Stimulated activated naive CD8-positive, alpha-beta T cell treated with anti-CD3 and anti-CD28 coated beads, Interleukin-15, amount 100 ng/mL, for 72 hours (primary cell): ENCODE data around the gene ADM5.
"Not testable (repeated sequence)": the region's sequence is repeated elsewhere in the genome, so short reads cannot be mapped to it uniquely, and the experiment has no call there.

Experiments
- ATAC-seq: fragments of 150-1000 bp; cut with Tn5 transposase; 2 replicates; pipeline ENCODE4 v1.10.0; 2021; ENCODE audit warnings: mild to moderate bottlenecking, moderate library complexity
- DNase-seq, 2 donors: peaks; one replicate each; pipeline ENCODE4 v3.0.0; 2021 to 2022
- H3K27ac Mint-ChIP-seq, 2 donors: one replicate each; pipeline ENCODE4 v1.8.0; 2022; ENCODE audit warnings: mild to moderate bottlenecking in 2 of 2, mixed read lengths in 2 of 2, moderate library complexity in 2 of 2
- H3K27me3 Mint-ChIP-seq: one replicate; pipeline ENCODE4 v1.8.0; 2022; ENCODE audit warnings: mixed read lengths
- H3K4me1 Mint-ChIP-seq: one replicate; pipeline ENCODE4 v1.8.0; 2022; ENCODE audit warnings: mild to moderate bottlenecking, mixed read lengths
- H3K4me3 Mint-ChIP-seq, 2 donors: one replicate each; pipeline ENCODE4 v1.8.0; 2022; ENCODE audit warnings: mild to moderate bottlenecking in 2 of 2, mixed read lengths in 2 of 2, moderate library complexity in 1 of 2
- H3K9me3 Mint-ChIP-seq, 2 donors: one replicate each; pipeline ENCODE4 v1.8.0; 2022; ENCODE audit warnings: mixed read lengths in 2 of 2

Gene ADM5

DNA sequence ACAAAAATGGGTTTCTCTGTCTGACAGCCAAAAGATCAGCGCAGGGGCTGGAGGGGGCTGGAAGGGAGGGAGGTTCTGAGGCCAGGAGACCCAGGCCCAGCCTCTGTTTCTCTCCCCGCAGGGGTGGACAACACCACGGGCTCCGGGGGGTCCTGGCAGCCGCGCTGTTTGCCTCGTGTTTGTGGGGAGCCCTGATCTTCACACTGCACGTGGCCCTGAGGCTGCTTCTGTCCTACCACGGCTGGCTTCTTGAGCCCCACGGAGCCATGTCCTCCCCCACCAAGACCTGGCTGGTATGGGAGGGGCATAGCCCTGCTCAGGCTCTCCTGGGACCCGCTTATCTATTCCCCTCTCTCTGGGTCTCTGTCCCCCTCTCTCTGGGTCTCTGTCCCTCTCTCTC is 11.2 kb downstream of the ADM5 start:
- H3K4me3 Mint-ChIP-seq, result no peak overlapping the region
- no peak overlapping the region for H3K27ac Mint-ChIP-seq
- H3K27me3 Mint-ChIP-seq, result peaks cover 34% of the 10 kb centered on the region
- H3K9me3 Mint-ChIP-seq, result no peaks in the 10 kb centered on the region
- DNase-seq (no peak), ATAC-seq (peak; percentile 67)
- no peaks in the 10 kb centered on the region for H3K4me1 Mint-ChIP-seq

DNA sequence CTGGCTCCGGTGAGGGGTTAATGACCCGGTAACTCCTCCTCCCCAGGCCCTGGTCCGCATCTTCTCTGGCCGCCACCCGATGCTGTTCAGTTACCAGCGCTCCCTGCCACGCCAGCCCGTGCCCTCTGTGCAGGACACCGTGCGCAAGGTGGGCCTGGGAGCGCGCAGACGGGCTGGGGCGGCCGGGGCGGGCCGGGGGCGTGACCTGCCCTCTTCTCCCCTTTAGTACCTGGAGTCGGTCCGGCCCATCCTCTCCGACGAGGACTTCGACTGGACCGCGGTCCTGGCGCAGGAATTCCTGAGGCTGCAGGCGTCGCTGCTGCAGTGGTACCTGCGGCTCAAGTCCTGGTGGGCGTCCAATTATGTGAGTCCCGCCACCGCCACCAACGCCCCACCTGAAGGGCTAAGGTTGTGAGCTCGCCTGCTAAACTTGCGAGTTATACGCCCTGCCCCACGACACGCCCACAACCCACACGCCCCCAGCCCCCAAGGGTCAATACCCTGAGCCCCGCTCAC is 11.9 kb downstream of the ADM5 start:
- no peak overlapping the region for H3K27ac Mint-ChIP-seq
- peaks cover 34% of the 10 kb centered on the region for H3K27me3 Mint-ChIP-seq
- ATAC-seq (peak; percentile 56), DNase-seq (no peak)
- H3K4me3 Mint-ChIP-seq, result no peak overlapping the region
- H3K4me1 Mint-ChIP-seq, result no peaks in the 10 kb centered on the region
- H3K9me3 Mint-ChIP-seq, result no peaks in the 10 kb centered on the region

DNA sequence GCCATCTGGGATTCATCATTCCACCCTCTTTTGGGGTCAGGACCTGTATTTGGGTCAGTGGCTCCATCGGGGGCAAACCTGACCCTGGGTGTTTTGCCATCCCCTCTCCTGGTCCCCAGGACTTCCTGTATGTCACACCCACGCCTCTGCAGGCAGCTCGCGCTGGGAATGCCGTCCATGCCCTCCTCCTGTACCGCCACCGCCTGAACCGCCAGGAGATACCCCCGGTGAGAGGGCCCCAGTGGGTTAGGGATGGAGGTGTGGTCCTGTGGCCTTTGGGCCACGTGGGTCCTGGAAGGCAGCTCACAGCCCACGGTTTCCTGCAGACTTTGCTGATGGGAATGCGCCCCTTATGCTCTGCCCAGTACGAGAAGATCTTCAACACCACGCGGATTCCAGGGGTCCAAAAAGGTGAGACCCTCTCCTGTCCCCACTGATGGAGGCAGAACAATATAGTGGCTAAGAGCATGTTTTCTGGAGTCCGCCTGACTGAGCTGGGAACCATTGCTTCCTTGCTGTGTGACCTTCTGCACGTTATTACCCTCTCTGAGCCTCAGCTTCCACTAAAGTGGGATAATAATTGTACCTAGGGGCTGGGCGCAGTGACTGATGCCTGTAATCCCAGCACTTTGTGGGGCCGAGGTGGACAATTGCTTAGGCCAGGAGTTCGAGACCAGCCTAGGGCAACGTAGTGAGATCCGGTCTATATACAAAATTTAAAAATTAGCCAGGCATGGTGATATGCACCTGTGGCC is 15.7 kb downstream of the ADM5 start:
- Mint-ChIP-seq H3K9me3 (peaks cover 0 to 4% of the 10 kb centered on the region in 2 donors), H3K4me3 (no peak overlapping the region), H3K27ac (no peak overlapping the region), H3K27me3 (peaks cover 50% of the 10 kb centered on the region), H3K4me1 (no peaks in the 10 kb centered on the region)
- ATAC-seq (no peak), DNase-seq (no peak)

GRCh38 chr19:49705919-49706318 is 16.5 kb downstream of the ADM5 start:
- Mint-ChIP-seq H3K27ac (no peak overlapping the region), H3K4me1 (no peaks in the 10 kb centered on the region)

DNA sequence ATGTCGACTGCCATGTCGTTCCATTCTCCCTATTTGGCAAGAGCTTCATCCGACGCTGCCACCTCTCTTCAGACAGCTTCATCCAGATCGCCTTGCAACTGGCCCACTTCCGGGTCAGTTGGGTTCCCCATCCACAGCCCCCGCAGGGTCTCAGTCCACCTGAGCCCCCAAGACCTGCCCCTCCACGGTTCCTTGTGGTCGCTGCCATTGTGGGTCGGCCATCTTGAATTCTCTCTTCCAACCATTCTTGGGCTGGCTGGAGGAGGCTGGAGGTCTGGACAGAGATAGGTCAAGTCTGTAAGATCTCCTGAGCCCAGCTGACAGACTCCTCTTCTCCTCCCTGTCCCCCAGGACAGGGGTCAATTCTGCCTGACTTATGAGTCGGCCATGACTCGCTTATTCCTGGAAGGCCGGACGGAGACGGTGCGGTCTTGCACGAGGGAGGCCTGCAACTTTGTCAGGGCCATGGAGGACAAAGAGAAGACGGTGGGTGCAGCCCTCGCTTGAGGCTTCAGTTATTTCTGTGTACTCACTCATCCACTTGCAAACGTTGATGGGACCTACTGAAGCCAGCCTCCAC is 21.1 kb downstream of the ADM5 start:
- peaks cover 0 to 8% of the 10 kb centered on the region in 2 donors for H3K9me3 Mint-ChIP-seq
- no peaks in the 10 kb centered on the region for H3K4me1 Mint-ChIP-seq
- H3K27me3 Mint-ChIP-seq, result peaks cover 19% of the 10 kb centered on the region
- H3K27ac Mint-ChIP-seq, result no peak overlapping the region
- ATAC-seq (no peak), DNase-seq (no peak)
- H3K4me3 Mint-ChIP-seq, result no peak overlapping the region

More at GRCh38 chr19:49705919-49706318, 16.5 kb downstream of the ADM5 start:
- Mint-ChIP-seq H3K4me3 (no peak overlapping the region), H3K9me3 (peaks cover 0 to 8% of the 10 kb centered on the region in 2 donors), H3K27me3 (peaks cover 42% of the 10 kb centered on the region)
- no peak for ATAC-seq
- DNase-seq, result no peak

DNA sequence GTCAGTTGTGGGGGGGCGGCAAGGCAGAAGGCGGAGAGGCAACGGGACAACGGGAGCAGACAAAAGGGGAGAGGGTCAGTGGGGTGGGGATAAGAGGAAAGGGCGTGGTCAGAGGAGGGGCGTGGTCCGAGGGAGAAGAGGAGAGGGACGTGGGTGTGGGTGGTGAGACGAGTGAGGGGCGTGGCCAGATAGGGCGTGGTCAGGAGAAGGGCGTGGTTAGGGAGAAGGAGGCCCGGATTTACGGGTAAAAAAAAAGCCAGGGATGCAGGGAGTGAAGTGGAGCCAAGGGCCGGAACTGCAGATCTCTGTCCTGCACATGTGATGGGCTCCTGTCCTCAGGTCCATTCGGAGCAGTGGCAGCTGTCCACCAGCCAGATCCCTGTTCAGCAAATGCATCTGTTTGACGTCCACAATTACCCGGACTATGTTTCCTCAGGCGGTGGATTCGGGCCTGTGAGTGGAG is 23.0 kb downstream of the ADM5 start:
- DNase-seq (no peak), ATAC-seq (no peak)
- no peak overlapping the region for H3K4me3 Mint-ChIP-seq
- peaks cover 6% of the 10 kb centered on the region for H3K4me1 Mint-ChIP-seq
- H3K9me3 Mint-ChIP-seq, result peaks cover 0 to 8% of the 10 kb centered on the region in 2 donors
- no peak overlapping the region for H3K27ac Mint-ChIP-seq
- H3K27me3 Mint-ChIP-seq, result peaks cover 15% of the 10 kb centered on the region

DNA sequence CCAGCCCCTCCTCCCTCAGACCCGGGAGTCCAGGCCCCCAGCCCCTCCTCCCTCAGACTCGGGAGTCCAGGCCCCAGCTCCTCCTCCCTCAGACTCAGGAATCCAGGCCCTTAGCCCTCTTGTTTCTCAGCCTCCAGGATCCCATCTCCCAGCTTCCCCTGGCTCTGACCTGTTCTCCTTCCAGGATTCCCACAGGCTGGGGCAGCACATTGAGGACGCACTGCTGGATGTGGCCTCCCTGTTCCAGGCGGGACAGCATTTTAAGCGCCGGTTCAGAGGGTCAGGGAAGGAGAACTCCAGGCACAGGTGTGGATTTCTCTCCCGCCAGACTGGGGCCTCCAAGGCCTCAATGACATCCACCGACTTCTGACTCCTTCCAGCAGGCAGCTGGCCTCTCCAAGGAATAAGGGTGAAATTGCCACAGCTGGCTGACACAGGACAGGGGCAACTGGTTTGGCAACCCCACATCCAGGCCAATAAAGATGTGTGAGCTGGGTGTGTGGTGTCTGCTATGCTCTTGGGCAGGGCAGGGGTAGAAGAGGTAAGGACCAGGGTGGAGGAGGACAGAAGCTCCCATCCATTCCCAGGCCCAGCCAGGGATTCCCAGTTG is 23.9 kb downstream of the ADM5 start:
- Mint-ChIP-seq H3K27me3 (peaks cover 12% of the 10 kb centered on the region), H3K27ac (no peak overlapping the region), H3K4me3 (no peak overlapping the region), H3K4me1 (peaks cover 11% of the 10 kb centered on the region), H3K9me3 (peaks cover 0 to 8% of the 10 kb centered on the region in 2 donors)
- no peak for DNase-seq
- no peak for ATAC-seq

DNA sequence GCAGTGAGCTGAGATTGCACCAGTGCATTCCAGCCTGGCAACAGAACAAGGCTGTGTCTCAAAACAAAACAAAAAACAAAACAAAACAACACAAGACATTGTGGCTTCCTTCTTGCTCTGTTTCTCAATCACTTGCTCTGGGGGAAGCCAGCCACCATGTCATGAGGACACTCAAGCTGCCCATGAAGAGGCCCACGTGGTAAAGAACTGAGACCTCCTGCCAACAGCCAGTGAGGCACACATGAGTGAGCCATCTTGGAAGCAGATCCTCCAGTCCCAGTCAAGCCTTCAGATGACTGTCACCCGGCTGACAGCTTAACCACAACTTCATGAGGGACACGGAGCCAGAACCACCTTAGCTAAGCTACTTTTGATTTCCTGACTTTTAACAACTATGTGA is 26.8 kb downstream of the ADM5 start:
- ATAC-seq (no peak), DNase-seq (no peak)
- H3K4me1 Mint-ChIP-seq, result peaks cover 19% of the 10 kb centered on the region
- H3K27ac Mint-ChIP-seq, result peak overlapping the region in 1 of 2 donors; percentile 83
- H3K4me3 Mint-ChIP-seq, result no peak overlapping the region
- H3K27me3 Mint-ChIP-seq, result no peaks in the 10 kb centered on the region
- no peaks in the 10 kb centered on the region for H3K9me3 Mint-ChIP-seq

- ATAC-seq, result no peak
- H3K27me3 Mint-ChIP-seq, result no peaks in the 10 kb centered on the region
- H3K9me3 Mint-ChIP-seq, result no peaks in the 10 kb centered on the region
- peaks cover 19% of the 10 kb centered on the region for H3K4me1 Mint-ChIP-seq
- no peak for DNase-seq
- no peak overlapping the region for H3K27ac Mint-ChIP-seq
- H3K4me3 Mint-ChIP-seq, result peak overlapping the region; percentile 93 to 94
Observed at GRCh38 chr19:49718511-49718910, 29.1 kb downstream of the ADM5 start.

DNA sequence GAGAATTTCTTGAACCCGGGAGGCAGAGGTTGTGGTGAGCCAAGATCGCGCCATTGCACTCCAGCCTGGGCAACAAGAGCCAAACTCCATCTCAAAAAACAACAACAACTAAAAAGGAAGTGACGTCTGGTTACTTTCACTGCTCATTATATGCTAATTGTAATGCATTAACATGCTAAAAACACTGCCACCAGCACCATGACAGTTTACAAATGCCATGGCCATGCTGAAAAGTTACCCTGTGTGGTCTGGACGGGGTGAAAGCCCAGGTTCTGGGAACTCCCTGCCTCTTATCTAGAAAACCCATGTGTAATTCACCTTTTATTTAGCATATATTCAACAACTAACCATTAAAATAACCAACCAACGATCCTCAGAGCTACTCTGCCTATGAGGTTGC is 29.6 kb downstream of the ADM5 start:
- H3K27ac Mint-ChIP-seq, result no peak overlapping the region
- H3K27me3 Mint-ChIP-seq, result no peaks in the 10 kb centered on the region
- no peaks in the 10 kb centered on the region for H3K9me3 Mint-ChIP-seq
- H3K4me3 Mint-ChIP-seq, result no peak overlapping the region
- no peak for ATAC-seq
- DNase-seq, result no peak
- peaks cover 19% of the 10 kb centered on the region for H3K4me1 Mint-ChIP-seq

- not testable (repeated sequence) for H3K27ac Mint-ChIP-seq, H3K4me3 Mint-ChIP-seq, DNase-seq, H3K27me3 Mint-ChIP-seq, ATAC-seq, H3K9me3 Mint-ChIP-seq
- peaks cover 19% of the 10 kb centered on the region for H3K4me1 Mint-ChIP-seq
Observed at GRCh38 chr19:49719420-49719819, 30.0 kb downstream of the ADM5 start.

GRCh38 chr19:49727217-49728030 is 38.0 kb downstream of the ADM5 start:
- Mint-ChIP-seq H3K9me3 (no peaks in the 10 kb centered on the region), H3K27ac (no peak overlapping the region), H3K27me3 (no peaks in the 10 kb centered on the region), H3K4me1 (no peaks in the 10 kb centered on the region), H3K4me3 (no peak overlapping the region)
- ATAC-seq (no peak), DNase-seq (no peak)

- H3K4me3 Mint-ChIP-seq, result no peak overlapping the region
- no peaks in the 10 kb centered on the region for H3K9me3 Mint-ChIP-seq
- H3K27ac Mint-ChIP-seq, result no peak overlapping the region
- H3K27me3 Mint-ChIP-seq, result no peaks in the 10 kb centered on the region
- DNase-seq, result no peak
- no peaks in the 10 kb centered on the region for H3K4me1 Mint-ChIP-seq
- ATAC-seq, result no peak
Observed at GRCh38 chr19:49730166-49730565, 40.8 kb downstream of the ADM5 start.

GRCh38 chr19:49738268-49738667 is 48.9 kb downstream of the ADM5 start:
- DNase-seq, result no peak
- H3K27me3 Mint-ChIP-seq, result no peaks in the 10 kb centered on the region
- H3K4me1 Mint-ChIP-seq, result peaks cover 6% of the 10 kb centered on the region
- H3K9me3 Mint-ChIP-seq, result no peaks in the 10 kb centered on the region
- ATAC-seq, result no peak
- H3K27ac Mint-ChIP-seq, result no peak overlapping the region
- H3K4me3 Mint-ChIP-seq, result no peak overlapping the region

DNA sequence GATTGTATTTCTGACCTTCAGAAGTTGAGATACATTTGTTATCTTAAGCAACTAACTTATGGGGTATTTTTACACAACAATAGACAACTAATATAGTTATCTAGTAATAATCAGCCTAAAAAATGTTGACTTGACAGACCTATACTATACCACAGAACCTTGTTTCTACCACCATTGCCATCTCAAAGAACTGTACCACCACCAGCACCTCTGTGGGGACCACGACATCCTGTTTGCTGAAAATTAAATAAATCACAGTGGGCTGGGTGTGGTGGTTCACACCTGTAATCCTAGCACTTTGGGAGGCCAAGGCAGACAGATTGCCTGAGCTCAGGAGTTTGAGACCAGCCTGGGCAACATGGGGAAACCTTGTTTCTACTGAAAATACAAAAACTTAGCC is 49.7 kb downstream of the ADM5 start:
- Mint-ChIP-seq H3K9me3 (no peaks in the 10 kb centered on the region), H3K4me3 (no peak overlapping the region), H3K27me3 (no peaks in the 10 kb centered on the region), H3K4me1 (peaks cover 6% of the 10 kb centered on the region), H3K27ac (no peak overlapping the region)
- ATAC-seq, result no peak
- DNase-seq, result no peak
